ENCODE data around the gene ALX4. TPM values are rescaled to one million over a fixed set of nuclear protein-coding genes. Genes with fewer than 3 reads are reported as not detected.

Gene ALX4
- total and polyA plus RNA-seq, 2 experiments from 2014 or later = not detected

DNA sequence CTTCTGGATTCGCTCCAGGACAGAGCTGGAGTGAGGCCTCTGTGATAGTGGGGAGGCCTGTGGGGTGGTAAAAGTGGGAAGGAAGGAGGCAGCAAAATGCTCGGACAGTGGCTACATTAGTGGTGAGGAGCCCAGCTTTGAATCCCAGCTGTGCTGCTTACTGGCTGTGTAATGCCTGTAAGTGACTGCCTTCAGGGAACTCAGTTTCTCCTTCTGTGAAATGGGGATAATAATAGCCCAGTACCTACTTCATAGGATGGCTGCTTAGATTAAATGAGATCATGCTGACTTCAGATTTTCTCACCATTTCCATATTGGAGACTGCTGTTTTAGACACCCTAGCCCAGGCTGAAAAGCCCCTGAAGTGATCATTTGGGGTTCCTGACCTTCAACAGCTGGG lies 8.4 kb upstream of the ALX4 start:
- no peaks in the 10 kb centered on the region for H3K36me3 ChIP-seq (ENCODE audit: insufficient read depth)
- no peaks in the 10 kb centered on the region for H3K79me2 ChIP-seq (replicated peaks; ENCODE audit: insufficient read depth)
- no peak overlapping the region; the same call in 2 of the 3 replicates for H3K4me3 Mint-ChIP-seq
- no peak overlapping the region for H3K27ac ChIP-seq (ENCODE audit: low read depth)
- no peak overlapping the region for H2AFZ ChIP-seq
- TF ChIP-seq EZH2 (IDR thresholded peaks at IDR 0.05; ENCODE audit: low read depth, unreplicated experiment) = peak; percentile 51
- TF ChIP-seq JUNB (IDR thresholded peaks at IDR 0.05; ENCODE audit: unreplicated experiment) = no peak
- TF ChIP-seq, protein P1, sequence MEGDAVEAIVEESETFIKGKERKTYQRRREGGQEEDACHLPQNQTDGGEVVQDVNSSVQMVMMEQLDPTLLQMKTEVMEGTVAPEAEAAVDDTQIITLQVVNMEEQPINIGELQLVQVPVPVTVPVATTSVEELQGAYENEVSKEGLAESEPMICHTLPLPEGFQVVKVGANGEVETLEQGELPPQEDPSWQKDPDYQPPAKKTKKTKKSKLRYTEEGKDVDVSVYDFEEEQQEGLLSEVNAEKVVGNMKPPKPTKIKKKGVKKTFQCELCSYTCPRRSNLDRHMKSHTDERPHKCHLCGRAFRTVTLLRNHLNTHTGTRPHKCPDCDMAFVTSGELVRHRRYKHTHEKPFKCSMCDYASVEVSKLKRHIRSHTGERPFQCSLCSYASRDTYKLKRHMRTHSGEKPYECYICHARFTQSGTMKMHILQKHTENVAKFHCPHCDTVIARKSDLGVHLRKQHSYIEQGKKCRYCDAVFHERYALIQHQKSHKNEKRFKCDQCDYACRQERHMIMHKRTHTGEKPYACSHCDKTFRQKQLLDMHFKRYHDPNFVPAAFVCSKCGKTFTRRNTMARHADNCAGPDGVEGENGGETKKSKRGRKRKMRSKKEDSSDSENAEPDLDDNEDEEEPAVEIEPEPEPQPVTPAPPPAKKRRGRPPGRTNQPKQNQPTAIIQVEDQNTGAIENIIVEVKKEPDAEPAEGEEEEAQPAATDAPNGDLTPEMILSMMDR (conservative IDR thresholded peaks at IDR 0.05; ENCODE audit: low read depth in 2 of 2) = no peak
- TF ChIP-seq, protein P2, sequence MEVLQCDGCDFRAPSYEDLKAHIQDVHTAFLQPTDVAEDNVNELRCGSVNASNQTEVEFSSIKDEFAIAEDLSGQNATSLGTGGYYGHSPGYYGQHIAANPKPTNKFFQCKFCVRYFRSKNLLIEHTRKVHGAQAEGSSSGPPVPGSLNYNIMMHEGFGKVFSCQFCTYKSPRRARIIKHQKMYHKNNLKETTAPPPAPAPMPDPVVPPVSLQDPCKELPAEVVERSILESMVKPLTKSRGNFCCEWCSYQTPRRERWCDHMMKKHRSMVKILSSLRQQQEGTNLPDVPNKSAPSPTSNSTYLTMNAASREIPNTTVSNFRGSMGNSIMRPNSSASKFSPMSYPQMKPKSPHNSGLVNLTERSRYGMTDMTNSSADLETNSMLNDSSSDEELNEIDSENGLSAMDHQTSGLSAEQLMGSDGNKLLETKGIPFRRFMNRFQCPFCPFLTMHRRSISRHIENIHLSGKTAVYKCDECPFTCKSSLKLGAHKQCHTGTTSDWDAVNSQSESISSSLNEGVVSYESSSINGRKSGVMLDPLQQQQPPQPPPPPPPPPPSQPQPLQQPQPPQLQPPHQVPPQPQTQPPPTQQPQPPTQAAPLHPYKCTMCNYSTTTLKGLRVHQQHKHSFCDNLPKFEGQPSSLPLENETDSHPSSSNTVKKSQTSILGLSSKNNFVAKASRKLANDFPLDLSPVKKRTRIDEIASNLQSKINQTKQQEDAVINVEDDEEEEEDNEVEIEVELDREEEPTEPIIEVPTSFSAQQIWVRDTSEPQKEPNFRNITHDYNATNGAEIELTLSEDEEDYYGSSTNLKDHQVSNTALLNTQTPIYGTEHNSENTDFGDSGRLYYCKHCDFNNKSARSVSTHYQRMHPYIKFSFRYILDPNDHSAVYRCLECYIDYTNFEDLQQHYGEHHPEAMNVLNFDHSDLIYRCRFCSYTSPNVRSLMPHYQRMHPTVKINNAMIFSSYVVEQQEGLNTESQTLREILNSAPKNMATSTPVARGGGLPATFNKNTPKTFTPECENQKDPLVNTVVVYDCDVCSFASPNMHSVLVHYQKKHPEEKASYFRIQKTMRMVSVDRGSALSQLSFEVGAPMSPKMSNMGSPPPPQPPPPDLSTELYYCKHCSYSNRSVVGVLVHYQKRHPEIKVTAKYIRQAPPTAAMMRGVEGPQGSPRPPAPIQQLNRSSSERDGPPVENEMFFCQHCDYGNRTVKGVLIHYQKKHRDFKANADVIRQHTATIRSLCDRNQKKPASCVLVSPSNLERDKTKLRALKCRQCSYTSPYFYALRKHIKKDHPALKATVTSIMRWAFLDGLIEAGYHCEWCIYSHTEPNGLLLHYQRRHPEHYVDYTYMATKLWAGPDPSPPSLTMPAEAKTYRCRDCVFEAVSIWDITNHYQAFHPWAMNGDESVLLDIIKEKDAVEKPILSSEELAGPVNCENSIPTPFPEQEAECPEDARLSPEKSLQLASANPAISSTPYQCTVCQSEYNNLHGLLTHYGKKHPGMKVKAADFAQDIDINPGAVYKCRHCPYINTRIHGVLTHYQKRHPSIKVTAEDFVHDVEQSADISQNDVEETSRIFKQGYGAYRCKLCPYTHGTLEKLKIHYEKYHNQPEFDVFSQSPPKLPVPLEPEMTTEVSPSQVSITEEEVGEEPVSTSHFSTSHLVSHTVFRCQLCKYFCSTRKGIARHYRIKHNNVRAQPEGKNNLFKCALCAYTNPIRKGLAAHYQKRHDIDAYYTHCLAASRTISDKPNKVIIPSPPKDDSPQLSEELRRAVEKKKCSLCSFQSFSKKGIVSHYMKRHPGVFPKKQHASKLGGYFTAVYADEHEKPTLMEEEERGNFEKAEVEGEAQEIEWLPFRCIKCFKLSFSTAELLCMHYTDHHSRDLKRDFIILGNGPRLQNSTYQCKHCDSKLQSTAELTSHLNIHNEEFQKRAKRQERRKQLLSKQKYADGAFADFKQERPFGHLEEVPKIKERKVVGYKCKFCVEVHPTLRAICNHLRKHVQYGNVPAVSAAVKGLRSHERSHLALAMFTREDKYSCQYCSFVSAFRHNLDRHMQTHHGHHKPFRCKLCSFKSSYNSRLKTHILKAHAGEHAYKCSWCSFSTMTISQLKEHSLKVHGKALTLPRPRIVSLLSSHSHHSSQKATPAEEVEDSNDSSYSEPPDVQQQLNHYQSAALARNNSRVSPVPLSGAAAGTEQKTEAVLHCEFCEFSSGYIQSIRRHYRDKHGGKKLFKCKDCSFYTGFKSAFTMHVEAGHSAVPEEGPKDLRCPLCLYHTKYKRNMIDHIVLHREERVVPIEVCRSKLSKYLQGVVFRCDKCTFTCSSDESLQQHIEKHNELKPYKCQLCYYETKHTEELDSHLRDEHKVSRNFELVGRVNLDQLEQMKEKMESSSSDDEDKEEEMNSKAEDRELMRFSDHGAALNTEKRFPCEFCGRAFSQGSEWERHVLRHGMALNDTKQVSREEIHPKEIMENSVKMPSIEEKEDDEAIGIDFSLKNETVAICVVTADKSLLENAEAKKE (CRISPR knock-in tag; IDR thresholded peaks at IDR 0.05) = no peak
- ATAC-seq = no peak
- peaks cover 44% of the 10 kb centered on the region for H3K4me1 ChIP-seq (ENCODE audit: insufficient read depth)
- H3K4me3 ChIP-seq = no peak overlapping the region
- peaks cover 100% of the 10 kb centered on the region for H3K27me3 Mint-ChIP-seq (ENCODE audit: insufficient read depth, low read depth, poor library complexity)
- peaks cover 10% of the 10 kb centered on the region; the same call in 1 of the 2 replicates for H3F3A ChIP-seq (replicated peaks; ENCODE audit: low read depth)
- no peak overlapping the region for H3K4me2 ChIP-seq
- H3K9me2 ChIP-seq (ENCODE audit: insufficient read depth) = no peaks in the 10 kb centered on the region
- H4K20me1 ChIP-seq (replicated peaks; ENCODE audit: insufficient read depth) = peaks cover 21% of the 10 kb centered on the region
- H3K27ac Mint-ChIP-seq = no peak overlapping the region
- H3K27me3 ChIP-seq (ENCODE audit: insufficient read depth) = peaks cover 100% of the 10 kb centered on the region
- no peak for DNase-seq (ENCODE audit: low spot score)
- no peaks in the 10 kb centered on the region; the same call in 2 of the 3 replicates for H3K36me3 Mint-ChIP-seq (ENCODE audit: low read depth)
- peaks cover 3% of the 10 kb centered on the region; the same call in 2 of the 3 replicates for H3K9me3 Mint-ChIP-seq
- peaks cover 38% of the 10 kb centered on the region for H3K4me1 Mint-ChIP-seq

All from GM23338 (cell line).